ENCODE data around the gene DCBLD2.

DNA sequence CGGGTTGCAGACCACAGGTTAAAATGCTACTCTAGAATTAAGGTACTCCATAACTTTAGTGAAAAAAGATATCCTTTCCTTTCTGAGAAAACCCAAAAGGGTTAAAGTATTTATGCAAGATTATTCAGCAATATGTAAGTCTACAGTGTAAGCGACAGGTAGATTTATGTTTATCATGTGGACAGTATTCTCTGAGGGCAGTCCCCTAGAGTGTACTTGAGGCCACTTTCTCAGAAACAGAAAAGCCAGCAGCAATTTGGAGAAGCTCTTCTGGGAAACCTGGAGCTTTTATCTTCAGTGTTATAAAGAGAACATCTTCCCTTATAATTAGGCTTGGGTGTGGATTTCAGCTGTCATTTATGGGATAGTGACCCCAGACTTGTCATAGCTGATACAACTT lies 129.5 kb downstream of the DCBLD2 start:
- TF ChIP-seq, protein P1, sequence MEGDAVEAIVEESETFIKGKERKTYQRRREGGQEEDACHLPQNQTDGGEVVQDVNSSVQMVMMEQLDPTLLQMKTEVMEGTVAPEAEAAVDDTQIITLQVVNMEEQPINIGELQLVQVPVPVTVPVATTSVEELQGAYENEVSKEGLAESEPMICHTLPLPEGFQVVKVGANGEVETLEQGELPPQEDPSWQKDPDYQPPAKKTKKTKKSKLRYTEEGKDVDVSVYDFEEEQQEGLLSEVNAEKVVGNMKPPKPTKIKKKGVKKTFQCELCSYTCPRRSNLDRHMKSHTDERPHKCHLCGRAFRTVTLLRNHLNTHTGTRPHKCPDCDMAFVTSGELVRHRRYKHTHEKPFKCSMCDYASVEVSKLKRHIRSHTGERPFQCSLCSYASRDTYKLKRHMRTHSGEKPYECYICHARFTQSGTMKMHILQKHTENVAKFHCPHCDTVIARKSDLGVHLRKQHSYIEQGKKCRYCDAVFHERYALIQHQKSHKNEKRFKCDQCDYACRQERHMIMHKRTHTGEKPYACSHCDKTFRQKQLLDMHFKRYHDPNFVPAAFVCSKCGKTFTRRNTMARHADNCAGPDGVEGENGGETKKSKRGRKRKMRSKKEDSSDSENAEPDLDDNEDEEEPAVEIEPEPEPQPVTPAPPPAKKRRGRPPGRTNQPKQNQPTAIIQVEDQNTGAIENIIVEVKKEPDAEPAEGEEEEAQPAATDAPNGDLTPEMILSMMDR (IDR thresholded peaks at IDR 0.05), result no peak
- TF ChIP-seq POLR2A (IDR thresholded peaks at IDR 0.05), result no peak
- no peak for TF ChIP-seq POLR2AphosphoS5 (IDR thresholded peaks at IDR 0.05)
- no peak for TF ChIP-seq EP300 (IDR thresholded peaks at IDR 0.05)

Data from upper lobe of left lung (tissue), 4 donors.